ENCODE data around the gene ADAMTS2.

DNA sequence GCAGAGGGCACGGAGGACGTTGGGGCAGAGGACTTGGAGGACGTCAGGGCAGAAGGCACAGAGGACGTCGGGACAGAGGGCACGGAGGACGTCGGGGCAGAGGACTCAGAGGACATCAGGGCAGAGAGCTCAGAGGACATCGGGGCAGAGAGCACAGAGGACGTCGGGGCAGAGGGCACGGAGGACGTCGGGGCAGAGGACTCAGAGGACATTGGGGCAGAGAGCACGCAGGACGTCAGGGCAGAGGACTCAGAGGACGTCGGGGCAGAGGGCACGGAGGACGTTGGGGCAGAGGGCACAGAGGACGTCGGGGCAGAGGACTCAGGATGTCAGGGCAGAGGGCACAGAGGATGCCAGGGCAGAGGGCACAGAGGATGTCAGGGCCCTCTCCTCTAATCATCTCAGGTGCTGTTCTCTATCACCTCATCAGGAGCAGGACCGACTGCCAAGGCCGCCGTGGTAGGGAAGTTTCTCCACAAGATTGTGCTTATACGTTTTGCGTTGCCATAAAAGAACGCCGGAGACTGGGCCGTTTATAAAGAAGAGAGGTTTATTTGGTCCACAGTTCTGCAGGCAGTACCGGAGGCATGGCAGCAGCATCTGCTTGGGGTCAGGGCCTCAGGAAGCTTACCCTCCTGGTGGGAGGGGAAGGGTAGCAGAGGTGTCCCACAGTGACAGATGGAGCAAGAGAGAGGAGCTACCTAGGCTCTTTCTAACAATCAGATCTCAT, 29.4 kb upstream of the ADAMTS2 start:
- TF ChIP-seq, protein P1, sequence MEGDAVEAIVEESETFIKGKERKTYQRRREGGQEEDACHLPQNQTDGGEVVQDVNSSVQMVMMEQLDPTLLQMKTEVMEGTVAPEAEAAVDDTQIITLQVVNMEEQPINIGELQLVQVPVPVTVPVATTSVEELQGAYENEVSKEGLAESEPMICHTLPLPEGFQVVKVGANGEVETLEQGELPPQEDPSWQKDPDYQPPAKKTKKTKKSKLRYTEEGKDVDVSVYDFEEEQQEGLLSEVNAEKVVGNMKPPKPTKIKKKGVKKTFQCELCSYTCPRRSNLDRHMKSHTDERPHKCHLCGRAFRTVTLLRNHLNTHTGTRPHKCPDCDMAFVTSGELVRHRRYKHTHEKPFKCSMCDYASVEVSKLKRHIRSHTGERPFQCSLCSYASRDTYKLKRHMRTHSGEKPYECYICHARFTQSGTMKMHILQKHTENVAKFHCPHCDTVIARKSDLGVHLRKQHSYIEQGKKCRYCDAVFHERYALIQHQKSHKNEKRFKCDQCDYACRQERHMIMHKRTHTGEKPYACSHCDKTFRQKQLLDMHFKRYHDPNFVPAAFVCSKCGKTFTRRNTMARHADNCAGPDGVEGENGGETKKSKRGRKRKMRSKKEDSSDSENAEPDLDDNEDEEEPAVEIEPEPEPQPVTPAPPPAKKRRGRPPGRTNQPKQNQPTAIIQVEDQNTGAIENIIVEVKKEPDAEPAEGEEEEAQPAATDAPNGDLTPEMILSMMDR (IDR thresholded peaks at IDR 0.05), result no peak
- TF ChIP-seq POLR2A (IDR thresholded peaks at IDR 0.05), result no peak
